A673 (cell line): ENCODE measurements around the gene ALDH3B2. TPM values are rescaled to one million over a fixed set of nuclear protein-coding genes. Genes with fewer than 3 reads are reported as not detected.

ENCODE experiments used
- BruUV-seq: library from RNA; stranded (reverse); fragments of 400-500 nt; replicated peaks from 2 replicates; lab custom pipeline; 2021; lab: Mats Ljungman, UMichigan
- CTCF ChIA-PET: fragments of 300-600 bp; sonication (Branson Sonifier 250); formaldehyde crosslinking; loops from one replicate; lab custom pipeline; 2022; ENCODE audit warnings: antibody characterized with exemption; lab: Charles Lee
- POLR2A ChIA-PET: fragments of 300-600 bp; sonication (Branson Sonifier 250); formaldehyde crosslinking; loops from one replicate; lab custom pipeline; 2022; ENCODE audit warnings: antibody characterized with exemption; ENCODE audit not compliant: low non-redundant PET; lab: Charles Lee
- DNase-seq: peaks from one replicate; pipeline ENCODE4 v3.0.0-alpha.2; 2015; ENCODE audit warnings: low spot score
- H3K27ac ChIP-seq: fragments of 200-600 bp; sonication (generic); 2 replicates; pipeline ENCODE4 v1.5.1; 2016; ENCODE audit warnings: mixed run types, low read depth, mild to moderate bottlenecking, mixed read lengths, antibody characterized with exemption, low read length; ENCODE audit not compliant: poor library complexity, severe bottlenecking
- H3K27me3 ChIP-seq: fragments of 200-600 bp; sonication (generic); replicated peaks from 2 replicates; pipeline ENCODE4 v1.6.1; 2017; ENCODE audit warnings: mixed run types, low read depth, mild to moderate bottlenecking, mixed read lengths, antibody characterized with exemption, low read length; ENCODE audit not compliant: insufficient read depth, poor library complexity
- H3K36me3 ChIP-seq: fragments of 200-600 bp; sonication (generic); 2 replicates; pipeline ENCODE4 v1.6.1; 2016; ENCODE audit warnings: mixed run types, mild to moderate bottlenecking, mixed read lengths, antibody characterized with exemption, low read length; ENCODE audit not compliant: insufficient read depth, poor library complexity, severe bottlenecking
- H3K4me1 ChIP-seq: fragments of 200-600 bp; sonication (generic); 2 replicates; pipeline ENCODE4 v1.6.1; 2017; ENCODE audit warnings: mixed run types, mild to moderate bottlenecking, mixed read lengths, antibody characterized with exemption, low read length; ENCODE audit not compliant: insufficient read depth, poor library complexity, severe bottlenecking
- H3K4me3 ChIP-seq: fragments of 200-600 bp; sonication (generic); 2 replicates; pipeline ENCODE4 v1.5.1; 2016; ENCODE audit warnings: low read depth, mixed run types, mild to moderate bottlenecking, mixed read lengths, low read length; ENCODE audit not compliant: poor library complexity, severe bottlenecking
- H3K9me3 ChIP-seq: fragments of 200-600 bp; sonication (generic); 2 replicates; pipeline ENCODE4 v1.6.1; 2016; ENCODE audit warnings: mixed run types, low read depth, mild to moderate bottlenecking, mixed read lengths, antibody characterized with exemption, low read length; ENCODE audit not compliant: poor library complexity, severe bottlenecking
- CTCF ChIP-seq: fragments of 300-800, 200-600 bp; sonication (generic); conservative IDR thresholded peaks from 2 replicates; pipeline ENCODE4 v1.5.1; 2017; ENCODE audit warnings: low read depth, mild to moderate bottlenecking, antibody characterized with exemption, low read length, moderate library complexity, mixed read lengths
- EZH2 ChIP-seq: fragments of 200-600 bp; sonication (generic); IDR thresholded peaks from 2 replicates; pipeline ENCODE4 v1.6.1; 2017; ENCODE audit warnings: borderline replicate concordance, low read depth, mild to moderate bottlenecking, mixed read lengths, antibody characterized with exemption, low read length; ENCODE audit not compliant: poor library complexity, severe bottlenecking
- intact Hi-C: fragments of 100-400 bp; cut with micrococcal nuclease; formaldehyde crosslinking; loops from one replicate; pipeline ENCODE4 v1.10.0; 2022; ENCODE audit not compliant: unreplicated experiment
- total RNA-seq: library from RNA; stranded (reverse); gene quantifications from 2 replicates; pipeline ENCODE4 v1.2.3, GENCODE V29; 2021

Gene ALDH3B2
- total RNA-seq, 1 experiment from 2014 or later: not detected

GRCh38 chr11:67617243-67617953 is 57.0 kb downstream of the ALDH3B2 start:
- TF ChIP-seq CTCF (no peak), EZH2 (no peak)
- POLR2A ChIA-PET: no interaction called here
- H3K4me1 ChIP-seq: peaks cover 4% of the 10 kb centered on the region

GRCh38 chr11:67616431-67617242 is 57.8 kb downstream of the ALDH3B2 start:
- no peaks in the 10 kb centered on the region for H3K27me3 ChIP-seq
- TF ChIP-seq EZH2 (no peak), CTCF (no peak)
- H3K36me3 ChIP-seq: peaks cover under 1% of the 10 kb centered on the region
- no peaks in the 10 kb centered on the region for H3K9me3 ChIP-seq
- ChIA-PET POLR2A (interaction anchor here (0.6 kb wide), 1 partner anchor 1604 kb away, joined by 3 read pairs; no protein-coding TSS in a partner anchor), CTCF (no interaction called here)
- no TSS peak for BruUV-seq
- H3K4me1 ChIP-seq: peaks cover 4% of the 10 kb centered on the region
- DNase-seq: no peak
- H3K4me3 ChIP-seq: no peak overlapping the region
- intact Hi-C loops: no loop called here
- no peak overlapping the region for H3K27ac ChIP-seq

More at GRCh38 chr11:67617243-67617953, 57.0 kb downstream of the ALDH3B2 start:
- CTCF ChIA-PET: no interaction called here
- DNase-seq: no peak
- no peaks in the 10 kb centered on the region for H3K27me3 ChIP-seq
- no peak overlapping the region for H3K4me3 ChIP-seq
- no TSS peak for BruUV-seq
- intact Hi-C loops: no loop called here
- H3K9me3 ChIP-seq: no peaks in the 10 kb centered on the region
- no peaks in the 10 kb centered on the region for H3K36me3 ChIP-seq
- no peak overlapping the region for H3K27ac ChIP-seq

- Histone ChIP-seq H3K27ac (no peak overlapping the region), H3K4me1 (peaks cover 4% of the 10 kb centered on the region), H3K9me3 (no peaks in the 10 kb centered on the region), H3K4me3 (no peak overlapping the region), H3K36me3 (peaks cover 8% of the 10 kb centered on the region), H3K27me3 (no peaks in the 10 kb centered on the region)
- ChIA-PET CTCF (no interaction called here), POLR2A (interaction anchor here (0.6 kb wide), 1 partner anchor 1603 kb away, joined by 3 read pairs; no protein-coding TSS in a partner anchor)
- TF ChIP-seq CTCF: no peak; the same call in 1 of the 2 replicates
- no peak for TF ChIP-seq EZH2
- intact Hi-C loops: no loop called here
- no peak for DNase-seq
- BruUV-seq: no TSS peak
Observed at GRCh38 chr11:67615728-67616430, 58.5 kb downstream of the ALDH3B2 start.
